Measurements from ENCODE around the gene MREG. TPM values are rescaled to one million over a fixed set of nuclear protein-coding genes. Genes with fewer than 3 reads are reported as not detected.
"Not testable (repeated sequence)": the region's sequence is repeated elsewhere in the genome, so short reads cannot be mapped to it uniquely, and the experiment has no call there.

The MREG gene
- total and polyA plus RNA-seq, 5 donors from 2014 or later, result 0.75 to 10.8 (median 2.4) TPM

DNA sequence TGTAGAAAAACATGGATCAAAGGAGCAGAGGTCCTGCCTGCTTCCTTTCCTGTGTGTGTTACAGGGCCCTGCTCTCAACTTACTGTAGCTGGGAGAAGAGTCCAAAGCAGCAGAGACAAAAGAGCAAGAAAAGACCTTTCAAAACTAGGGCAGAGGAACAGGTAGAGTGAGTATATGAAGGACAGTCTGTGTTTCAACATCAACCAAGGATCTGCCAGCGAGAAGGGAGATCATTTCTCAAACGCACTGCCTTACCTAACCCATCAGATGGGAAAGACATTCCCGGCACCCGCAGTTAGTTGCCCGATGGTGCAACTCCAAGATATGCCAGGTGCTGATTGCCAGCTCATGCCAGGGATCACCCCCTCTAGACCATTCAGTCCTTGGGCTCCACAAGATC lies 41.7 kb downstream of the MREG start:
- Mint-ChIP-seq H3K4me1 (peaks cover 0 to 13% (median 6%) of the 10 kb centered on the region in 4 donors), H3K27ac (no peak overlapping the region), H3K9me3 (peaks cover 0 to 2% (median 0%) of the 10 kb centered on the region in 7 donors), H3K4me3 (no peak overlapping the region), H3K27me3 (no peaks in the 10 kb centered on the region), H3K36me3 (peaks cover 53% of the 10 kb centered on the region)
- Histone ChIP-seq H3K36me3 (ENCODE audit: control insufficient read depth, insufficient read depth, low read length) (peaks cover 18% of the 10 kb centered on the region), H3K4me3 (ENCODE audit: low read depth, low read length) (no peak overlapping the region), H3K27me3 (ENCODE audit: control insufficient read depth, insufficient read depth, low read length) (no peaks in the 10 kb centered on the region), H3K4me1 (ENCODE audit: control insufficient read depth, insufficient read depth, low read length, poor library complexity, severe bottlenecking) (no peaks in the 10 kb centered on the region), H3K27ac (ENCODE audit: insufficient read depth, low read length, poor library complexity, severe bottlenecking) (no peak overlapping the region), H3K9me3 (ENCODE audit: control insufficient read depth in 2 of 2, low read length in 2 of 2) (no peaks in the 10 kb centered on the region)
- DNase-seq, result no peak
- no peak for ATAC-seq (ENCODE audit: low read depth in 2 of 2)

GRCh38 chr2:215970894-215971293 lies 42.5 kb downstream of the MREG start:
- H3K27ac Mint-ChIP-seq; DNase-seq; H3K4me3 ChIP-seq (ENCODE audit: low read depth, low read length); H3K4me3 Mint-ChIP-seq; H3K27me3 Mint-ChIP-seq; H3K27me3 ChIP-seq (ENCODE audit: control insufficient read depth, insufficient read depth, low read length); ATAC-seq (ENCODE audit: low read depth in 2 of 2); H3K4me1 ChIP-seq (ENCODE audit: control insufficient read depth, insufficient read depth, low read length, poor library complexity, severe bottlenecking); H3K9me3 ChIP-seq (ENCODE audit: control insufficient read depth in 2 of 2, low read length in 2 of 2); H3K27ac ChIP-seq (ENCODE audit: insufficient read depth, low read length, poor library complexity, severe bottlenecking); H3K9me3 Mint-ChIP-seq: not testable (repeated sequence)
- H3K4me1 Mint-ChIP-seq, result peaks cover 5 to 18% (median 9%) of the 10 kb centered on the region in 4 donors
- H3K36me3 ChIP-seq (ENCODE audit: control insufficient read depth, insufficient read depth, low read length), result peaks cover 18% of the 10 kb centered on the region
- peaks cover 54% of the 10 kb centered on the region for H3K36me3 Mint-ChIP-seq

DNA sequence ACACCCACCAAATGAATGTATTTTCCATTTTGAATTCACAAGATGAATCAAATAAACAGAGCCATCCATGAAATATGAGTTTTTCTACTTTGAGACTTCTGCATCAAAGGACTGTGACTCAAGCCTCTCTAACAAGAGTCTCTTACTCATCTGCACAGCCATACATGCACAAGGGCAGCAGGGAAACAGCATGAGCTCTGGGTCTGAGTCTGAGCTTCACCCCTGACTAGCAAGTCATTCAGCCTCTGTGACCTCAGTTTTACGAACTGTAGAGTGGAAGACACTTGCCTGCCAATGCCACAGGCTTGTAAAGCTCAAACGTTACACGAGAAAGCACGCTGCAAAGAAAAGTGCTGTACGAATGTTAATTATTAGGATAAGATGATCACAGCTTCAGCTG lies 42.9 kb downstream of the MREG start:
- H3K4me3 Mint-ChIP-seq, result no peak overlapping the region
- ATAC-seq (ENCODE audit: low read depth in 2 of 2) (no peak), DNase-seq (no peak)
- H3K27ac Mint-ChIP-seq, result no peak overlapping the region
- peaks cover 6 to 21% (median 12%) of the 10 kb centered on the region in 4 donors for H3K4me1 Mint-ChIP-seq
- H3K27me3 Mint-ChIP-seq, result no peaks in the 10 kb centered on the region
- H3K36me3 ChIP-seq (ENCODE audit: control insufficient read depth, insufficient read depth, low read length), result peaks cover 18% of the 10 kb centered on the region
- no peaks in the 10 kb centered on the region for H3K27me3 ChIP-seq (ENCODE audit: control insufficient read depth, insufficient read depth, low read length)
- no peak overlapping the region for H3K27ac ChIP-seq (ENCODE audit: insufficient read depth, low read length, poor library complexity, severe bottlenecking)
- no peak overlapping the region for H3K4me3 ChIP-seq (ENCODE audit: low read depth, low read length)
- H3K36me3 Mint-ChIP-seq, result peaks cover 54% of the 10 kb centered on the region
- H3K9me3 ChIP-seq (ENCODE audit: control insufficient read depth in 2 of 2, low read length in 2 of 2), result no peaks in the 10 kb centered on the region
- H3K4me1 ChIP-seq (ENCODE audit: control insufficient read depth, insufficient read depth, low read length, poor library complexity, severe bottlenecking), result no peaks in the 10 kb centered on the region
- H3K9me3 Mint-ChIP-seq, result peaks cover 0 to 2% (median 0%) of the 10 kb centered on the region in 7 donors

DNA sequence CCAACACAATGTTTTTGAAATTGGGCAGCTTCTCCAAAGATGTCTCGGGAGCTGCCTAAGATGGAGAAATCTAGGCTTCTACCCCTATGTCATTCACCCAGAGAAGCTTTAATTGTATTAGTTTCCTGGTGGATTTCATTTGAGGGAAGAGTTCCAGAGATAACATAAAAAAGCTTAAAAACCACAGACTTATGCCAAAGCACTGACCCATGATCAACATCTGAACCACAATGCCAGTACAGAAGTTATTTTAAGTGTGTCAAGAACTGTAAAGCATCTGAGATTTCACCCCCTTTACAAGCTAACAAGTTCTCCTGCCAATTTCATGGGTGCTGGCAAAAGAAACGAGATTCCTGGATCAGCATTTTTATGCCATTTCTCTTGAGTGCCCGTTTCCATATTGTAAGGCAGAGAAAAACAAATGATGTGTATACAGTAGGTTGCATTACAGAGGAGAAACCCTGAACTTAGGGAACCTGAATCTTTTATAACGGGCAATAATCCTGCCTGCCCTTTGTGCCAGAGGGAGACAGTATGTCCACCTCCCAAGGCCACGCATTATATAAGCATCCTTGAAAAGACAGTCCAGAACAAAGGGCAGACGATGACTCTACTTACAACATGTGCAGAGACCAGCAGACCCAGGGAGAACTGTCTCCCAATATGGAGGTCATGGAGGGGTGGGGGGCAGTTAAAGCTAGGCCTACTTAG lies 44.1 kb downstream of the MREG start:
- Histone ChIP-seq H3K27ac (ENCODE audit: insufficient read depth, low read length, poor library complexity, severe bottlenecking) (no peak overlapping the region), H3K36me3 (ENCODE audit: control insufficient read depth, insufficient read depth, low read length) (peaks cover 18% of the 10 kb centered on the region), H3K9me3 (ENCODE audit: control insufficient read depth in 2 of 2, low read length in 2 of 2) (no peaks in the 10 kb centered on the region), H3K4me3 (ENCODE audit: low read depth, low read length) (no peak overlapping the region), H3K27me3 (ENCODE audit: control insufficient read depth, insufficient read depth, low read length) (no peaks in the 10 kb centered on the region), H3K4me1 (ENCODE audit: control insufficient read depth, insufficient read depth, low read length, poor library complexity, severe bottlenecking) (no peaks in the 10 kb centered on the region)
- no peak for DNase-seq
- H3K27me3 Mint-ChIP-seq, result no peaks in the 10 kb centered on the region
- peaks cover 0 to 1% (median 0%) of the 10 kb centered on the region in 7 donors for H3K9me3 Mint-ChIP-seq
- no peak overlapping the region for H3K4me3 Mint-ChIP-seq
- H3K36me3 Mint-ChIP-seq, result peaks cover 50% of the 10 kb centered on the region
- H3K4me1 Mint-ChIP-seq, result peaks cover 10 to 21% (median 17%) of the 10 kb centered on the region in 4 donors
- ATAC-seq (ENCODE audit: low read depth in 2 of 2), result no peak
- no peak overlapping the region for H3K27ac Mint-ChIP-seq

GRCh38 chr2:215968499-215968898 lies 44.9 kb downstream of the MREG start:
- H3K36me3 Mint-ChIP-seq, result peaks cover 48% of the 10 kb centered on the region
- H3K4me1 Mint-ChIP-seq, result peaks cover 10 to 21% (median 17%) of the 10 kb centered on the region in 4 donors
- H3K27ac Mint-ChIP-seq, result peak overlapping the region in 1 of 3 donors; percentile 77
- H3K27me3 Mint-ChIP-seq, result no peaks in the 10 kb centered on the region
- DNase-seq (no peak), ATAC-seq (ENCODE audit: low read depth in 2 of 2) (no peak)
- peaks cover 0 to 1% (median 0%) of the 10 kb centered on the region in 7 donors for H3K9me3 Mint-ChIP-seq
- Histone ChIP-seq H3K4me1 (ENCODE audit: control insufficient read depth, insufficient read depth, low read length, poor library complexity, severe bottlenecking) (no peaks in the 10 kb centered on the region), H3K27ac (ENCODE audit: insufficient read depth, low read length, poor library complexity, severe bottlenecking) (no peak overlapping the region), H3K36me3 (ENCODE audit: control insufficient read depth, insufficient read depth, low read length) (peaks cover 17% of the 10 kb centered on the region), H3K4me3 (ENCODE audit: low read depth, low read length) (no peak overlapping the region), H3K27me3 (ENCODE audit: control insufficient read depth, insufficient read depth, low read length) (no peaks in the 10 kb centered on the region), H3K9me3 (ENCODE audit: control insufficient read depth in 2 of 2, low read length in 2 of 2) (no peaks in the 10 kb centered on the region)
- no peak overlapping the region for H3K4me3 Mint-ChIP-seq

- H3K36me3 Mint-ChIP-seq, result peaks cover 41% of the 10 kb centered on the region
- ATAC-seq (ENCODE audit: low read depth in 2 of 2), result no peak
- no peaks in the 10 kb centered on the region for H3K4me1 ChIP-seq (ENCODE audit: control insufficient read depth, insufficient read depth, low read length, poor library complexity, severe bottlenecking)
- no peaks in the 10 kb centered on the region for H3K9me3 ChIP-seq (ENCODE audit: control insufficient read depth in 2 of 2, low read length in 2 of 2)
- no peak overlapping the region for H3K4me3 ChIP-seq (ENCODE audit: low read depth, low read length)
- peaks cover 0 to 1% (median 0%) of the 10 kb centered on the region in 7 donors for H3K9me3 Mint-ChIP-seq
- peak in 1 of 3 donors; percentile 55 for DNase-seq
- H3K27me3 Mint-ChIP-seq, result no peaks in the 10 kb centered on the region
- H3K36me3 ChIP-seq (ENCODE audit: control insufficient read depth, insufficient read depth, low read length), result peaks cover 11% of the 10 kb centered on the region
- H3K4me1 Mint-ChIP-seq, result peaks cover 10 to 21% (median 17%) of the 10 kb centered on the region in 4 donors
- H3K27ac ChIP-seq (ENCODE audit: insufficient read depth, low read length, poor library complexity, severe bottlenecking), result no peak overlapping the region
- H3K4me3 Mint-ChIP-seq, result no peak overlapping the region
- no peaks in the 10 kb centered on the region for H3K27me3 ChIP-seq (ENCODE audit: control insufficient read depth, insufficient read depth, low read length)
- peak overlapping the region in 1 of 3 donors; percentile 77 for H3K27ac Mint-ChIP-seq
These were observed 45.6 kb downstream of the MREG start for GRCh38 chr2:215967590-215968378.

DNA sequence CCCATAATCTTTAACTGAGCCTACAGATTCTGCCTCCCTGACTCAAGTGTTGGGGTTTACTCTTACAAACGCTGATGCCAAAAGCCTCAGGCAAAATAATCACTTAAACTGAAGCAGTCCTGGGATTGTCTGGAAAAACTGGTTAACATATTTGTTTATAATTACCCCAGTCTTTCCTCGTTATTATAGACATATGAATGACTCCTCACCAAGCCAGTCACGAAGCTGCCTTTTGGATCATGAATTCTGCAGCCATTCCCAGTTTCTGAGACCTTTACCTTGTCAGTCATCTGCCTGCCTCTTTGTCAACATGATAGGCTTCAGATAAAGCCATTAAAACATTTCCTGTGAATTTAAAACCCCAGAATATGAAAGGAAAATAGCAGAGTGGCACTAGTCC lies 46.4 kb downstream of the MREG start:
- H3K27me3 Mint-ChIP-seq, result no peaks in the 10 kb centered on the region
- H3K27me3 ChIP-seq (ENCODE audit: control insufficient read depth, insufficient read depth, low read length), result no peaks in the 10 kb centered on the region
- ATAC-seq (ENCODE audit: low read depth in 2 of 2), result no peak
- H3K27ac ChIP-seq (ENCODE audit: insufficient read depth, low read length, poor library complexity, severe bottlenecking), result no peak overlapping the region
- no peak overlapping the region for H3K4me3 Mint-ChIP-seq
- H3K4me1 ChIP-seq (ENCODE audit: control insufficient read depth, insufficient read depth, low read length, poor library complexity, severe bottlenecking), result no peaks in the 10 kb centered on the region
- H3K4me1 Mint-ChIP-seq, result peaks cover 10 to 21% (median 17%) of the 10 kb centered on the region in 4 donors
- DNase-seq, result no peak
- peaks cover 4% of the 10 kb centered on the region for H3K36me3 ChIP-seq (ENCODE audit: control insufficient read depth, insufficient read depth, low read length)
- H3K36me3 Mint-ChIP-seq, result peaks cover 48% of the 10 kb centered on the region
- H3K4me3 ChIP-seq (ENCODE audit: low read depth, low read length), result no peak overlapping the region
- no peak overlapping the region for H3K27ac Mint-ChIP-seq
- H3K9me3 ChIP-seq (ENCODE audit: control insufficient read depth in 2 of 2, low read length in 2 of 2), result no peaks in the 10 kb centered on the region
- H3K9me3 Mint-ChIP-seq, result peaks cover 0 to 1% (median 0%) of the 10 kb centered on the region in 7 donors
